Liver (tissue), 9 donors: ENCODE data around the gene COL23A1. TPM values are rescaled to one million over a fixed set of nuclear protein-coding genes. Genes with fewer than 3 reads are reported as not detected.

Experiments
- DNase-seq: peaks from one replicate; pipeline ENCODE4 v3.0.0-alpha.2; 2017; ENCODE audit warnings: low spot score
- H3K27ac ChIP-seq, 2 donors: one replicate each; pipeline ENCODE4 v1.7.0; 2013; ENCODE audit warnings: inconsistent platforms in 2 of 2, low read length in 2 of 2, control low read depth in 1 of 2, low read depth in 1 of 2, mild to moderate bottlenecking in 1 of 2
- H3K27me3 ChIP-seq, 4 donors: one replicate each; pipeline versions ENCODE4 v1.6.1 to v1.7.0; 2013; ENCODE audit warnings: low read length in 3 of 4, inconsistent platforms in 1 of 4, mild to moderate bottlenecking in 1 of 4, moderate library complexity in 1 of 4; ENCODE audit not compliant: control insufficient read depth in 4 of 4, insufficient read depth in 4 of 4
- H3K36me3 ChIP-seq, 4 donors: one replicate each; pipeline versions ENCODE4 v1.6.1 to v1.7.0; 2013; ENCODE audit warnings: low read length in 3 of 4, mild to moderate bottlenecking in 3 of 4, low read depth in 1 of 4, moderate library complexity in 1 of 4; ENCODE audit not compliant: control insufficient read depth in 4 of 4, insufficient read depth in 3 of 4
- H3K4me1 ChIP-seq, 4 donors: one replicate each; pipeline versions ENCODE4 v1.6.1 to v1.7.0; 2013; ENCODE audit warnings: low read length in 3 of 4, mild to moderate bottlenecking in 3 of 4, moderate library complexity in 1 of 4; ENCODE audit not compliant: control insufficient read depth in 4 of 4, insufficient read depth in 4 of 4
- H3K4me3 ChIP-seq, 3 donors: one replicate each; pipeline versions ENCODE4 v1.6.1 to v1.7.0; 2013; ENCODE audit warnings: low read length in 3 of 3, control low read depth in 1 of 3, low read depth in 1 of 3, mild to moderate bottlenecking in 1 of 3
- H3K9ac ChIP-seq, 2 donors: one replicate each; pipeline ENCODE4 v1.7.0; 2013; ENCODE audit warnings: low read length in 2 of 2, mild to moderate bottlenecking in 2 of 2, moderate library complexity in 2 of 2, control low read depth in 1 of 2, low read depth in 1 of 2
- H3K9me3 ChIP-seq, 4 donors: one replicate each; pipeline versions ENCODE4 v1.6.1 to v1.7.0; 2013; ENCODE audit warnings: low read length in 3 of 4; ENCODE audit not compliant: control insufficient read depth in 4 of 4
- ATF3 ChIP-seq: IDR thresholded peaks from 2 replicates; pipeline ENCODE4 v1.6.1; 2016; ENCODE audit warnings: antibody characterized with exemption
- CTCF ChIP-seq: fragments of 150-350 bp; IDR thresholded peaks from 2 replicates; pipeline ENCODE4 v1.5.1; 2017; ENCODE audit warnings: improper control_type of control experiment, low read depth, low read length; ENCODE audit not compliant: missing input control
- EGR1 ChIP-seq, 2 donors: IDR thresholded peaks; 2 replicates each; pipeline ENCODE4 v1.6.1; 2016 to 2018; ENCODE audit warnings: antibody characterized with exemption in 2 of 2, low read depth in 2 of 2
- FOXA1 ChIP-seq: IDR thresholded peaks from 2 replicates; pipeline ENCODE4 v1.6.1; 2016; ENCODE audit warnings: antibody characterized with exemption
- FOXA2 ChIP-seq: IDR thresholded peaks from 2 replicates; pipeline ENCODE4 v1.6.1; 2016; ENCODE audit warnings: antibody characterized with exemption
- GABPA ChIP-seq, 2 donors: IDR thresholded peaks in 1 of 2; conservative IDR thresholded peaks in 1 of 2; 2 replicates each; pipeline ENCODE4 v1.6.1; 2016; ENCODE audit warnings: antibody characterized with exemption in 2 of 2, mild to moderate bottlenecking in 1 of 2, moderate library complexity in 1 of 2
- HNF4A ChIP-seq, 2 donors: conservative IDR thresholded peaks; 2 replicates each; pipeline ENCODE4 v1.6.1; 2016; ENCODE audit warnings: antibody characterized with exemption in 2 of 2, mild to moderate bottlenecking in 2 of 2
- HNF4G ChIP-seq: IDR thresholded peaks from 2 replicates; pipeline ENCODE4 v1.6.1; 2016; ENCODE audit warnings: antibody characterized with exemption
- JUND ChIP-seq, 2 donors: IDR thresholded peaks; 2 replicates each; pipeline ENCODE4 v1.6.1; 2016; ENCODE audit warnings: antibody characterized with exemption in 2 of 2
- MAX ChIP-seq: IDR thresholded peaks from 2 replicates; pipeline ENCODE4 v1.6.1; 2016; ENCODE audit warnings: antibody characterized with exemption
- NR2F2 ChIP-seq: IDR thresholded peaks from 2 replicates; pipeline ENCODE4 v1.6.1; 2016; ENCODE audit warnings: antibody characterized with exemption
- RAD21 ChIP-seq, 2 donors: IDR thresholded peaks; 2 replicates each; pipeline ENCODE4 v1.6.1; 2016; ENCODE audit warnings: antibody characterized with exemption in 2 of 2, mild to moderate bottlenecking in 2 of 2
- RXRA ChIP-seq, 2 donors: IDR thresholded peaks; 2 replicates each; pipeline ENCODE4 v1.6.1; 2017 to 2018; ENCODE audit warnings: antibody characterized with exemption in 2 of 2, mild to moderate bottlenecking in 1 of 2
- SP1 ChIP-seq: IDR thresholded peaks from 2 replicates; pipeline ENCODE4 v1.6.1; 2018; ENCODE audit warnings: antibody characterized with exemption, mild to moderate bottlenecking
- TAF1 ChIP-seq: conservative IDR thresholded peaks from 2 replicates; pipeline ENCODE4 v1.6.1; 2016; ENCODE audit warnings: antibody characterized with exemption, mild to moderate bottlenecking
- YY1 ChIP-seq: IDR thresholded peaks from 2 replicates; pipeline ENCODE4 v1.6.1; 2016; ENCODE audit warnings: antibody characterized with exemption, mild to moderate bottlenecking
- ZBTB33 ChIP-seq: IDR thresholded peaks from 2 replicates; pipeline ENCODE4 v1.6.1; 2016; ENCODE audit warnings: antibody characterized with exemption
- WGBS: extraction: QIAGEN DNeasy Blood & Tissue Kit; methylation state at CpG from one replicate; pipeline ENCODE4 v1.1.7; 2013; 5-methylcytosine and 5-hydroxymethylcytosine counted together
- polyA plus RNA-seq, 2 donors: library from polyadenylated mRNA; stranded (reverse) in 1 of 2; unstranded in 1 of 2; fragments of 200-250 nt in 1 of 2; fragments of >200 nt in 1 of 2; fragmentation: Nextera tagmentation in 1 of 2; extraction: Ambion mirVana in 1 of 2; gene quantifications; one replicate each; pipeline versions ENCODE4 v1.2.1 to v1.2.3, GENCODE V29; 2013 to 2015
- total RNA-seq, 2 donors: library from RNA; depleted of rRNA; stranded (reverse); fragments of >200 nt; gene quantifications; one replicate each; pipeline ENCODE4 v1.2.3, GENCODE V29; 2014
- TF ChIP-seq, protein P1 (sequence below): IDR thresholded peaks from 2 replicates; pipeline ENCODE4 v1.6.1; 2016; ENCODE audit warnings: antibody characterized with exemption, mild to moderate bottlenecking
- donor health status: healthy.
- donor health status: healthy.
- donor health status: healthy.
- donor health status: healthy.
- donor health status: healthy.

COL23A1 gene
- total and polyA plus RNA-seq, 4 donors, result 0.08 to 1.4 (median 0.27) TPM

DNA sequence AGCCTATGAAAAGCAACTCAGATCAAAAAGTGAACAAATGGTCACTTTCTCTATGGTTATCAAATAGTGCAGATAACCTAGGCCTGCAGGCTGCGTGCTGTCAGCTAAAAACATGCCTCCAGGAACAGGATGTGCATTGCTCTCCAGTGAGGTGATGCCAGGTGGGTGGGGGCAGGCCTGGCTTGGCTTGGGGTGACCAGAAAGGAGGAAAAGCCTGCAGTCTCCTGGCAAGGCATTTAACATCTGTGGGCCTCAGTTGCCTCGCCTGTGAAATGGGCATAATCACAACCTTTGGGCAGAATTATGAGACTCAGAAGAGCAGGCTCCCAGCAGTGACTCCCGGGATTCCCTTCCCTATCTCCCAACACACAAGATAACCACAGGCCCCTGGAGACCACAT is 135.9 kb downstream of the COL23A1 start:
- TF ChIP-seq YY1 (no peak), FOXA2 (no peak), SP1 (no peak), HNF4G (no peak), ATF3 (no peak), ZBTB33 (no peak), TAF1 (no peak), HNF4A (conservative IDR thresholded peaks at IDR 0.05) (no peak), RAD21 (IDR thresholded peaks at IDR 0.05) (no peak), CTCF (no peak), NR2F2 (no peak), RXRA (IDR thresholded peaks at IDR 0.05) (no peak), JUND (IDR thresholded peaks at IDR 0.05) (no peak), EGR1 (IDR thresholded peaks at IDR 0.05; ENCODE audit: low read depth in 2 of 2) (no peak)
- TF ChIP-seq, protein P1, sequence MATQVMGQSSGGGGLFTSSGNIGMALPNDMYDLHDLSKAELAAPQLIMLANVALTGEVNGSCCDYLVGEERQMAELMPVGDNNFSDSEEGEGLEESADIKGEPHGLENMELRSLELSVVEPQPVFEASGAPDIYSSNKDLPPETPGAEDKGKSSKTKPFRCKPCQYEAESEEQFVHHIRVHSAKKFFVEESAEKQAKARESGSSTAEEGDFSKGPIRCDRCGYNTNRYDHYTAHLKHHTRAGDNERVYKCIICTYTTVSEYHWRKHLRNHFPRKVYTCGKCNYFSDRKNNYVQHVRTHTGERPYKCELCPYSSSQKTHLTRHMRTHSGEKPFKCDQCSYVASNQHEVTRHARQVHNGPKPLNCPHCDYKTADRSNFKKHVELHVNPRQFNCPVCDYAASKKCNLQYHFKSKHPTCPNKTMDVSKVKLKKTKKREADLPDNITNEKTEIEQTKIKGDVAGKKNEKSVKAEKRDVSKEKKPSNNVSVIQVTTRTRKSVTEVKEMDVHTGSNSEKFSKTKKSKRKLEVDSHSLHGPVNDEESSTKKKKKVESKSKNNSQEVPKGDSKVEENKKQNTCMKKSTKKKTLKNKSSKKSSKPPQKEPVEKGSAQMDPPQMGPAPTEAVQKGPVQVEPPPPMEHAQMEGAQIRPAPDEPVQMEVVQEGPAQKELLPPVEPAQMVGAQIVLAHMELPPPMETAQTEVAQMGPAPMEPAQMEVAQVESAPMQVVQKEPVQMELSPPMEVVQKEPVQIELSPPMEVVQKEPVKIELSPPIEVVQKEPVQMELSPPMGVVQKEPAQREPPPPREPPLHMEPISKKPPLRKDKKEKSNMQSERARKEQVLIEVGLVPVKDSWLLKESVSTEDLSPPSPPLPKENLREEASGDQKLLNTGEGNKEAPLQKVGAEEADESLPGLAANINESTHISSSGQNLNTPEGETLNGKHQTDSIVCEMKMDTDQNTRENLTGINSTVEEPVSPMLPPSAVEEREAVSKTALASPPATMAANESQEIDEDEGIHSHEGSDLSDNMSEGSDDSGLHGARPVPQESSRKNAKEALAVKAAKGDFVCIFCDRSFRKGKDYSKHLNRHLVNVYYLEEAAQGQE, result no peak
- Histone ChIP-seq H3K4me3 (no peak overlapping the region), H3K4me1 (no peaks in the 10 kb centered on the region), H3K27ac (no peak overlapping the region), H3K9ac (no peak overlapping the region), H3K27me3 (peaks cover 0 to 2% (median 0%) of the 10 kb centered on the region in 4 donors), H3K36me3 (no peaks in the 10 kb centered on the region), H3K9me3 (no peaks in the 10 kb centered on the region)
- WGBS, result 83% methylated on average over 3 of the region's 3 CpGs
- DNase-seq, result no peak

DNA sequence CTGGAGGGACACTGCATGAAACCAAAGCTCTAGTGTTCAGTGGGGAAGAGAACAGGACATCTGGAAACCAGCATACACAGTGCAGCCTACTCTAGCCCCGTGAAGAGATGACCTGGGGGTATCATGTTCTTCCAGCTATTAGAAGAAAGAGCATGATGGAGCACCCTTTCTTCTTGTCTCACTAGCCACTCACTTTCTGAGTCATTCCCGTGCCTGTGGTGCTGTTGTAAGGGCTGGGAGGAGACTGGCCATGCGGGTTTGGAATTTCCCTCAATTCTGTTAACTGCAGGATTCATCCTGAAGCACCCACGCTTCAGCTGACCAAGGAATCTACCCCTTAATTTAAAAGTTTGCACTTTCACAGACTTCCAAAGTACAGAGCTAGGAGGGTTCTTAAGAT is 137.0 kb downstream of the COL23A1 start:
- Histone ChIP-seq H3K9ac (no peak overlapping the region), H3K4me3 (no peak overlapping the region), H3K27ac (no peak overlapping the region), H3K4me1 (no peaks in the 10 kb centered on the region), H3K27me3 (peaks cover 0 to 2% (median 0%) of the 10 kb centered on the region in 4 donors), H3K36me3 (no peaks in the 10 kb centered on the region), H3K9me3 (no peaks in the 10 kb centered on the region)
- 64% methylated on average over 4 of the region's 4 CpGs for WGBS
- DNase-seq, result no peak
- TF ChIP-seq ATF3, result no peak
- no peak for TF ChIP-seq EGR1 (IDR thresholded peaks at IDR 0.05; ENCODE audit: low read depth in 2 of 2)
- no peak for TF ChIP-seq YY1
- no peak for TF ChIP-seq SP1
- TF ChIP-seq GABPA (IDR thresholded peaks at IDR 0.05 in 1 of 2, conservative IDR thresholded peaks at IDR 0.05 in 1 of 2), result no peak
- no peak for TF ChIP-seq RXRA (IDR thresholded peaks at IDR 0.05)
- TF ChIP-seq CTCF, result no peak
- no peak for TF ChIP-seq MAX
- no peak for TF ChIP-seq HNF4A (conservative IDR thresholded peaks at IDR 0.05)
- TF ChIP-seq TAF1, result no peak
- TF ChIP-seq, protein P1, result no peak
- no peak for TF ChIP-seq FOXA1
- no peak for TF ChIP-seq FOXA2
